HCT116 (cell line): ENCODE measurements around the gene AGBL3. TPM values are rescaled to one million over a fixed set of nuclear protein-coding genes. Genes with fewer than 3 reads are reported as not detected.

Source experiments
- ATAC-seq: fragments of 200-7000 bp; cut with Tn5 transposase; 2 replicates; pipeline ENCODE4 v1.9.1; 2020; ENCODE audit warnings: mild to moderate bottlenecking, moderate library complexity
- BruUV-seq: library from RNA; stranded (reverse); fragments of 400-500 nt; replicated peaks from 2 replicates; lab custom pipeline; 2021; lab: Mats Ljungman, UMichigan
- CTCF ChIA-PET: fragments of 300-600 bp; sonication (Branson Sonifier 250); formaldehyde crosslinking; loops from one replicate; lab custom pipeline; 2021; ENCODE audit warnings: antibody characterized with exemption; lab: Charles Lee
- POLR2A ChIA-PET: fragments of 300-600, 350-600 bp; sonication (Branson Sonifier 250); formaldehyde crosslinking; loops from one replicate; lab custom pipeline; 2021; ENCODE audit warnings: antibody characterized with exemption; lab: Charles Lee
- RAD21 ChIA-PET, 2 experiments: fragments of 300-600 bp; sonication (Branson Sonifier 250); formaldehyde crosslinking; loops; one replicate each; lab custom pipeline; 2023; ENCODE audit warnings: low total read pairs in 2 of 2; ENCODE audit not compliant: uncharacterized antibody in 2 of 2, unreplicated experiment in 2 of 2, low non-redundant PET in 1 of 2; lab: Charles Lee
- DNase-seq: peaks from one replicate; pipeline ENCODE4 v3.0.0-alpha.2; 2010; ENCODE audit warnings: low read depth, low spot score
- H2AFZ ChIP-seq: fragments of 200-600 bp; shearing (Covaris generic), sonication (generic); 2 replicates; pipeline ENCODE4 v1.6.1; 2017; ENCODE audit warnings: low read depth, mixed run types, mixed read lengths, antibody characterized with exemption, low read length; ENCODE audit not compliant: poor library complexity, severe bottlenecking
- H3K27ac ChIP-seq: 2 replicates; pipeline ENCODE4 v1.5.1; 2012; ENCODE audit warnings: low read depth, low read length
- H3K27me3 ChIP-seq: fragments of 200-600 bp; sonication (generic); 2 replicates; pipeline ENCODE4 v1.6.1; 2016; ENCODE audit warnings: mixed run types, low read length, mixed read lengths; ENCODE audit not compliant: insufficient read depth
- H3K36me3 ChIP-seq, 2 experiments: fragments of 200-500 bp in 1 of 2; fragments of 200-600 bp in 1 of 2; sonication (Bioruptor generic) in 1 of 2; sonication (generic) in 1 of 2; 2 replicates each; pipeline versions ENCODE4 v1.5.1 to v1.6.1; 2014 to 2016; ENCODE audit warnings: low read length in 2 of 2, inconsistent platforms in 1 of 2, mixed read lengths in 1 of 2, mixed run types in 1 of 2; ENCODE audit not compliant: insufficient read depth in 2 of 2, control insufficient read depth in 1 of 2
- H3K4me1 ChIP-seq, 2 experiments: fragments of 200-600 bp in 1 of 2; sonication (generic) in 1 of 2; 2 replicates each; pipeline versions ENCODE4 v1.5.1 to v1.6.1; 2012 to 2017; ENCODE audit warnings: low read length in 2 of 2, inconsistent platforms in 1 of 2, mild to moderate bottlenecking in 1 of 2, mixed read lengths in 1 of 2, mixed run types in 1 of 2, moderate library complexity in 1 of 2; ENCODE audit not compliant: insufficient read depth in 2 of 2, control insufficient read depth in 1 of 2
- H3K4me2 ChIP-seq: fragments of 200-600 bp; sonication (generic); 2 replicates; pipeline ENCODE4 v1.6.1; 2017; ENCODE audit warnings: mixed run types, low read length, mixed read lengths
- H3K4me3 ChIP-seq, 2 experiments: fragments of 200-600 bp in 1 of 2; sonication (generic) in 1 of 2; replicated peaks in 1 of 2; 2 replicates each; pipeline ENCODE4 v1.5.1; 2011 to 2016; ENCODE audit warnings: low read length in 2 of 2, control low read depth in 1 of 2, low read depth in 1 of 2, mild to moderate bottlenecking in 1 of 2, mixed read lengths in 1 of 2, mixed run types in 1 of 2
- H3K79me2 ChIP-seq: fragments of 200-600 bp; sonication (generic); 2 replicates; pipeline ENCODE4 v1.6.1; 2017; ENCODE audit warnings: mild to moderate bottlenecking, mixed run types, low read length, moderate library complexity, mixed read lengths; ENCODE audit not compliant: insufficient read depth
- H3K9ac ChIP-seq: fragments of 200-600 bp; sonication (generic); 2 replicates; pipeline ENCODE4 v1.6.1; 2016; ENCODE audit warnings: low read length, mixed read lengths
- H3K9me2 ChIP-seq: fragments of 200-600 bp; sonication (generic), shearing (Covaris generic); 2 replicates; pipeline ENCODE4 v1.6.1; 2017; ENCODE audit warnings: mixed run types, mild to moderate bottlenecking, moderate library complexity; ENCODE audit not compliant: insufficient read depth
- H3K9me3 ChIP-seq, 2 experiments: fragments of 200-500 bp in 1 of 2; fragments of 200-600 bp in 1 of 2; sonication (Bioruptor generic) in 1 of 2; sonication (generic) in 1 of 2; 2 replicates each; pipeline ENCODE4 v1.6.1; 2014 to 2017; ENCODE audit warnings: low read length in 2 of 2, mixed read lengths in 2 of 2, inconsistent platforms in 1 of 2, low read depth in 1 of 2, mild to moderate bottlenecking in 1 of 2, mixed run types in 1 of 2, moderate library complexity in 1 of 2; ENCODE audit not compliant: control insufficient read depth in 1 of 2, insufficient read depth in 1 of 2
- H4K20me1 ChIP-seq: fragments of 200-600 bp; sonication (generic), shearing (Covaris generic); 2 replicates; pipeline ENCODE4 v1.6.1; 2017; ENCODE audit warnings: mixed run types, mild to moderate bottlenecking, moderate library complexity; ENCODE audit not compliant: insufficient read depth
- ATF3 ChIP-seq: IDR thresholded peaks from 2 replicates; pipeline ENCODE4 v1.6.1; 2012
- CBX3 ChIP-seq: IDR thresholded peaks from 2 replicates; pipeline ENCODE4 v1.6.1; 2012; ENCODE audit warnings: low read depth
- CTCF ChIP-seq, 3 experiments: fragments of 200-600 bp in 1 of 3; sonication (generic) in 1 of 3; IDR thresholded peaks in 2 of 3; conservative IDR thresholded peaks in 1 of 3; 2 replicates each; pipeline ENCODE4 v1.5.1; 2012 to 2017; ENCODE audit warnings: low read depth in 2 of 3, low read length in 2 of 3, antibody characterized with exemption in 1 of 3, borderline replicate concordance in 1 of 3, control low read depth in 1 of 3, mild to moderate bottlenecking in 1 of 3, mixed read lengths in 1 of 3, mixed run types in 1 of 3, moderate library complexity in 1 of 3; ENCODE audit not compliant: insufficient read depth in 1 of 3
- EGR1 ChIP-seq: IDR thresholded peaks from 2 replicates; pipeline ENCODE4 v1.6.1; 2012; ENCODE audit warnings: low read depth
- EZH2phosphoT487 ChIP-seq: fragments of 200-600 bp; IDR thresholded peaks from 2 replicates; pipeline ENCODE4 v1.6.1; 2018; ENCODE audit warnings: antibody characterized with exemption, borderline replicate concordance
- POLR2AphosphoS5 ChIP-seq: IDR thresholded peaks from 2 replicates; pipeline ENCODE4 v1.6.1; 2011; ENCODE audit warnings: mild to moderate bottlenecking, low read depth, low read length, moderate library complexity
- RAD21 ChIP-seq: IDR thresholded peaks from 2 replicates; pipeline ENCODE4 v1.6.1; 2012; ENCODE audit warnings: low read depth, mild to moderate bottlenecking
- YY1 ChIP-seq: IDR thresholded peaks from 2 replicates; pipeline ENCODE4 v1.6.1; 2011; ENCODE audit warnings: low read length, low read depth, moderate library complexity, mild to moderate bottlenecking; ENCODE audit not compliant: insufficient replicate concordance; ENCODE audit errors: extremely low read depth
- intact Hi-C: fragments of 100-400 bp; cut with micrococcal nuclease; formaldehyde crosslinking; loops from 2 replicates; pipeline ENCODE4 v1.10.0; 2022
- total RNA-seq: library from RNA; stranded (reverse); gene quantifications from one replicate; pipeline ENCODE4 v1.2.1, GENCODE V29; 2021; ENCODE audit not compliant: unreplicated experiment

AGBL3 gene
- total RNA-seq, 1 experiment from 2014 or later: 1.9 TPM

- Histone ChIP-seq H3K27me3 (no peaks in the 10 kb centered on the region), H3K27ac (peak overlapping the region; percentile 14; the same call in 1 of the 2 replicates), H3K36me3 (peaks cover 7 to 40% of the 10 kb centered on the region in 2 experiments; a peak in 2 of 4 replicates), H4K20me1 (peaks cover 3% of the 10 kb centered on the region; the same call in 1 of the 2 replicates), H3K4me3 (peak overlapping the region; percentile 81 to 83; a peak in 3 of 4 replicates), H3K9ac (peak overlapping the region; percentile 93; the same call in 1 of the 2 replicates), H3K4me1 (peaks cover 0 to 18% of the 10 kb centered on the region in 2 experiments; a peak in 2 of 4 replicates), H3K9me2 (no peaks in the 10 kb centered on the region), H3K9me3 (no peaks in the 10 kb centered on the region)
- intact Hi-C loops: loop anchor here (1.0 to 10.0 kb wide), 3 partner anchors 182 to 474 kb away; partner anchors contain the start of gene AGBL3
- CTCF ChIA-PET: interaction anchor here (0.9 to 1.9 kb wide), 11 partner anchors 8 to 536 kb away, joined by 3 to 25 read pairs (median 4); partner anchors contain the start of gene AGBL3
- no peak for ATAC-seq
- POLR2A ChIA-PET: interaction anchor here (1.0 to 1.5 kb wide), 3 partner anchors 8 to 183 kb away, joined by 3 to 12 read pairs (median 4); partner anchors contain the start of gene AGBL3
- no peak for TF ChIP-seq YY1
- TF ChIP-seq, all 23 proteins: peak for 0
- RAD21 ChIA-PET: interaction anchor here in 1 of 2 experiments (1.3 kb wide), 1 partner anchor 182 kb away, joined by 3 read pairs; the partner anchor contains the start of gene AGBL3
- peak overlapping the region; percentile 98 for H3K4me2 ChIP-seq
- no peak overlapping the region for H2AFZ ChIP-seq
- H3K79me2 ChIP-seq: peaks cover 29% of the 10 kb centered on the region
- no peak for DNase-seq
- BruUV-seq: no TSS peak
These were observed 182.3 kb downstream of the AGBL3 start for GRCh38 chr7:135168489-135169140.

GRCh38 chr7:135169141-135169963, 183.0 kb downstream of the AGBL3 start:
- DNase-seq (peak; percentile 68), ATAC-seq (peak; percentile 70)
- Histone ChIP-seq H3K27me3 (no peaks in the 10 kb centered on the region), H3K9me2 (no peaks in the 10 kb centered on the region), H4K20me1 (peaks cover 3% of the 10 kb centered on the region; the same call in 1 of the 2 replicates), H3K27ac (peak overlapping the region; percentile 92), H2AFZ (no peak overlapping the region), H3K4me3 (peak overlapping the region; percentile 81 to 83), H3K9ac (peak overlapping the region; percentile 93), H3K36me3 (peaks cover 7 to 36% of the 10 kb centered on the region in 2 experiments; a peak in 2 of 4 replicates), H3K79me2 (peaks cover 29% of the 10 kb centered on the region), H3K9me3 (no peaks in the 10 kb centered on the region), H3K4me1 (peaks cover 0 to 18% of the 10 kb centered on the region in 2 experiments; a peak in 2 of 4 replicates), H3K4me2 (peak overlapping the region; percentile 98)
- RAD21 ChIA-PET: interaction anchor here in 1 of 2 experiments (1.3 kb wide), 1 partner anchor 183 kb away, joined by 3 read pairs; the partner anchor contains the start of gene AGBL3
- intact Hi-C loops: loop anchor here (1.0 to 10.0 kb wide), 3 partner anchors 183 to 475 kb away; partner anchors contain the start of gene AGBL3
- POLR2A ChIA-PET: interaction anchor here (1.0 to 1.5 kb wide), 3 partner anchors 9 to 184 kb away, joined by 3 to 12 read pairs (median 4); partner anchors contain the start of gene AGBL3
- CTCF ChIA-PET: interaction anchor here (0.6 to 1.9 kb wide), 13 partner anchors 8 to 537 kb away, joined by 3 to 25 read pairs (median 3); partner anchors contain the start of gene AGBL3
- TSS peak; percentile 69 for BruUV-seq
- no peak for TF ChIP-seq EZH2phosphoT487
- peak; percentile 59 for TF ChIP-seq POLR2AphosphoS5
- TF ChIP-seq CBX3: peak; percentile 77
- TF ChIP-seq RAD21: peak; percentile 59
- no peak for TF ChIP-seq YY1
- TF ChIP-seq ATF3: no peak
- peak; percentile 69 to 81 (median 69) for TF ChIP-seq CTCF (IDR thresholded peaks at IDR 0.05 in 2 of 3, conservative IDR thresholded peaks at IDR 0.05 in 1 of 3; ENCODE audit: borderline replicate concordance in 1 of 3, insufficient read depth in 1 of 3, low read depth in 2 of 3, low read length in 2 of 3)
- TF ChIP-seq EGR1: no peak
